CD4-positive, alpha-beta T cell treated with Interleukin-6 for 4 hours (primary cell): ENCODE results near the gene DDAH1.

ENCODE experiments used
- DNase-seq: peaks from one replicate; pipeline ENCODE4 v3.0.0-alpha.2; 2020; ENCODE audit warnings: mixed read lengths

The DDAH1 gene

DNA sequence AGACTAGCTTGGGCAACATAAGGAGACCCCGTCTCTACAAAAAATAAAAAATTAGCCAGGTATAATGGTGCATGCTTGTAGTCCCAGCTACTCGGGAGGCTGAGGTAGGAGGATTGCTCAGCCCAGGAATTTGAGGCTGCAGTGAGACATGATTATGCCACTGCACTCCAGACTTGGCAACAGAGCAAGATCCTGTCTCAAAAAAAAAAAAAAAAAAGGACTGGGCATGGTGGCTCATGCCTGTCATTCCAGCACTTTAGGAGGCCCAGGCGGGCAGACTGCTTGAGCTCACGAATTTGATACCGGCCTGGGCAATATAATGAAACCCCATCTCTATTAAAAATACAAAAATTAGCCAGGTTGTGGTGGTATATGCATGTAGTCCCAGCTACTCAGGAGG, 141.2 kb downstream of the DDAH1 start:
- DNase-seq, result no peak

DNA sequence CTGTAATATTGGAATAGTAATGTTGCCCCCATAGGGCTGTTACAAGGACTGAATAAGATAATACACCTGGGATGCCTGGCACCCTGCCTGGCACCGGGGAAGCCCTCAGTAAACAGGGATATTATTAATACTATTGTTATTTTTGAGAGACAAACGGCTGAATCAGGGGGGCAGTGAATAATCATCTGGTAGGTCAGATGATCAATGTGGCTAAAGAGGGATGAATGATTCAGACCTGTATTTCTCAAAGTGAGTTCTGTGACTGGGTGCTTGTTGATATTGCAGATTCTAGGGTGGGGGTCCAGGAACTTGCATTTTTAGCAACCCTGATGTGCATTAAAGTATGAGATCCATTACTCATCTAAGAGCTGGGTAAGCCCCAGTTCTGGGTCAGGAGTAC, 142.3 kb downstream of the DDAH1 start:
- DNase-seq, result no peak

DNA sequence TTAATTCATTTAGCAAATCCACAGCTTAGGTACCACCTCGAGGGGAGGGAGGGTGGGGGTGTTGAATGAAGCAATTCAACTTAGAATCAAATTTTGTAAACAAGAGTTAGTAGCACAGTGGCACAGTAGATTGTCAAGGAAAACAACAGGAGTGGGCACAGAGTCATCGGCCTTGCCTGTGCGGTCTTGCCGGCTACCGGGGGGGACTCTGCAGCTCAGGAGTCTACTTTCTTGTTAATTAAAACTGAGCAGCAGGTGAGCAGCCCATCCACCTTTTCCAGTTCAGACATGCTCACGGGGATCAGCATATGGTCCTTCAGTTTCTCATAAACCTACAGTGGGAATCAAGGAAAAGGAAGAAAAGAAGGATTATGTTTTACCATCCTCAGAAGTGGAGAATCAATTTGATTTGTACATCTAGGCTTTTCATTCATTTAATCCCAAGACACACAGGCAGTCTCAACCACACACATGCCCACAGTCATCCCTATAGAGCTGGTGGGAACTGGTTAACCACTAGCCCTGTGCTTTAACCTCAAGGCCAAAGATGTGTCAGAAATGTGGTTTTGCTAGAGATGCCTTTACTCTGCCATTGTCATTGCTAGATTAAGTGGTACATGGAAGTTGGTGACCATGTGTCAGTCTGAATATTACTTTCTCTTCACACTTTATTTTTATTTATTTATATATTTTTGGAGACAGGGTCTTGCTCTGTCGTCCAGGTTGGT, 143.6 kb downstream of the DDAH1 start:
- no peak for DNase-seq

GRCh38 chr1:85320371-85321131, 144.4 kb downstream of the DDAH1 start:
- DNase-seq, result no peak

DNA sequence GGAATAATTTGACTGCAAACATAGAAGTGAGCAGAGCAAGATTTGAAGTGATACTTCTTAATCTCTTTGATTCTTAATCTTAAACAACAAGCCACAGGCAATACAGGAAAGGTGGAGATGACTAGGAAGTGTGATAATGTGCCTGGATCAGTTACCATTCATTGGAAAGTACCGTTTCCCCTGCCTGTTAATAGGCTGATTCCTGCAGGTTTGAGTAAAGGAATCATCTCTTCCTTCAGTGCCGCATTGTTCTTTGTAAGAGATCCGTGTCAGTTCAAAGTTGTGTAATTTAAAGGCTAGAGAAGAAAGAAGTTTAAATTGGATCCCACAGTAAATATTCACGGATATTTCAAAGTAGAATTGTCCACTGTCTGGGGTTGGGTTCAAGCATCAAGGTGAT, 145.0 kb downstream of the DDAH1 start:
- DNase-seq, result no peak

DNA sequence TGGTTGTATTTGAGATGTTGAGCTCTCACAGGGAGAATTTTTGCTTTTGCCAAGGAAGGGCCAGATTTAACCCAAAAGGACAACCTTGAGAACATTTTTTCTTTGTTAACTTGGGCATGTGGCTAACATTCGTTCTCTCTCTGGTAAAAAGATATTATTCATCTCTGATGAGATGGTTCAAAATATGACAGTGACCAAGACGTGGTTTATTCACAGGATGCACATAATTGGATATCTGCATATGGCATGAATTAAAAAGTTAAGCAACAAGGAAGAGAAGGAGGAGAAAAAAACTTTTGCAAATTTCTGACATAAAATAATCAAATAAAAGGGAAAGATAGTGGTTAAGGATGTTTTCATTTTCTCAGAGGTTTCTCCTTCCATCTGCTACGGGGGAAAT, 145.5 kb downstream of the DDAH1 start:
- DNase-seq, result no peak

DNA sequence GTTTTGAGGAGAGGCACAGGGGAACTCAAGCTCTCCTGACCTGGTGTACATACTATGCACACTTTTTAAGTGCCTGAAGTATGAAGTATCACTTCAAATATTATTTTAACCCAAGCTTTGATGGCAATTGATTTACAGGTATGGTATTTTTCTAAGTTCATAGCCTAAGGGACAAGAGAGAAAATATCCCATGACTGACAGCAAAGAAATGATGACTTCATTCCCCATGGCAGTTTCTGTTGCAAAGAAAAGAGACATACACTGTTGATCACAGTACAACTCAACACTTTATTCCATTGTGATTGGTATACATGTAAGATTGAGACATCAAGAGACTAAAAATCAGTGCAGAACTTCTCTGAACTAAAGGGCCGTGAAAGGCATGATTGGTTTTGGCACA, 146.7 kb downstream of the DDAH1 start:
- DNase-seq, result no peak

DNA sequence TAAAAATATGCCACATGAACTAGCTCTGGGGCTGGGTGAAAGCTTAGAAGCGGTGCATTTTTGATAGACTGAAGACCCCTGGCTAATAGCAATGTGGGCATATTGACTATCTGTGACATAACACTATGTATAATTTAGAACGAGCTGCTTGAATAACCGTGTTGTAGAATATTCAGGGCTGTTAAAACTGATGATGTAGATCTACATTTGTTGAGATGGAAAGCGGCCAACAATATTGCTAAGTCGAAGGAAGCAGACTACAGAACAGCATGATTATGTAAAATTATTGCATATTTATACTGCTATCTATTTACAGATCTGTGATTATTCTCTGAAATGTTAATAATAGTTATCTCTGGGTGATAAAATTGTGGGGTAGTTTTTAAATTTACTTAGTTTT, 147.4 kb downstream of the DDAH1 start:
- DNase-seq, result no peak

- no peak for DNase-seq
These were observed 148.6 kb downstream of the DDAH1 start for GRCh38 chr1:85316321-85316720.

- DNase-seq, result no peak
These were observed 149.2 kb downstream of the DDAH1 start for GRCh38 chr1:85315789-85316188.

- DNase-seq, result no peak
These were observed 150.2 kb downstream of the DDAH1 start for GRCh38 chr1:85314726-85315125.

DNA sequence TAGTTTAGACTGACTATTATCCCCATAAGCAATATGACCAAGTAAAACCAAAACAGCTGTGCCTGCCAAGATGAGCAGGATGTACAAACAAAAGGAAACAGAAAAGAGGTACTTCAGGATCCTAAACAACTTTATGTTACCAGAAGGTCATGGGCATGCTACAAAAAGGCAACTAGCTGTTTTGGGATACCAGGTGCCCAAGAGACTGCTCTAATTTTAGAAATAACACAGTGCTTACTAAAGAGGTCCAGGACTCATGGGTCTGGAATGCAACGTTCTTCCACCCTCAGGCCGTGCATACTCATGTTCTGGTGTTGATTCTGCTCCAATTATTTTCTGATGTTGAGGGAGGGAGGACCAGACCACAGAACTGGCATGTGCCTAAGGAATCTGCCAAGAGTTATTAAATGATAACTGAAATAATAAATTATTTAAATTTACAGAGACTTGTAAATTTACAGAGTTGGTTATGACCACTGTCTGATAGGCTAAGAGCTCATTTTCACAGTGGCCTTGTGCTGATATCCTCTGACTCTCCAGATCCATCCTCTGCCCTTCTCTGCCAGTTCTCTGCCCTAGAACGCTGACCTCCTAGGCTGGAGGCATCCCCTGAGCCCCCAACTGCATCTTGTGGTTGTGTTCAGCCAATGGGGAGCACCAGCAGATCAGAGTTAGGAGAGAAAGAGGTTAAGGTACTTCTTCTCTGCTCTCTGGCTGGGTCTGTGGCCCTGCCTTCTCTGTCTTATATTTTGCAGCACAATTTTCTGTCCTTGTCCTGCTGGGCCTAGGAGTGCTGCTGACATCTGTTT, 150.9 kb downstream of the DDAH1 start:
- no peak for DNase-seq

GRCh38 chr1:85311818-85312217, 153.1 kb downstream of the DDAH1 start:
- no peak for DNase-seq

GRCh38 chr1:85308833-85309350, 156.1 kb downstream of the DDAH1 start:
- no peak for DNase-seq

DNA sequence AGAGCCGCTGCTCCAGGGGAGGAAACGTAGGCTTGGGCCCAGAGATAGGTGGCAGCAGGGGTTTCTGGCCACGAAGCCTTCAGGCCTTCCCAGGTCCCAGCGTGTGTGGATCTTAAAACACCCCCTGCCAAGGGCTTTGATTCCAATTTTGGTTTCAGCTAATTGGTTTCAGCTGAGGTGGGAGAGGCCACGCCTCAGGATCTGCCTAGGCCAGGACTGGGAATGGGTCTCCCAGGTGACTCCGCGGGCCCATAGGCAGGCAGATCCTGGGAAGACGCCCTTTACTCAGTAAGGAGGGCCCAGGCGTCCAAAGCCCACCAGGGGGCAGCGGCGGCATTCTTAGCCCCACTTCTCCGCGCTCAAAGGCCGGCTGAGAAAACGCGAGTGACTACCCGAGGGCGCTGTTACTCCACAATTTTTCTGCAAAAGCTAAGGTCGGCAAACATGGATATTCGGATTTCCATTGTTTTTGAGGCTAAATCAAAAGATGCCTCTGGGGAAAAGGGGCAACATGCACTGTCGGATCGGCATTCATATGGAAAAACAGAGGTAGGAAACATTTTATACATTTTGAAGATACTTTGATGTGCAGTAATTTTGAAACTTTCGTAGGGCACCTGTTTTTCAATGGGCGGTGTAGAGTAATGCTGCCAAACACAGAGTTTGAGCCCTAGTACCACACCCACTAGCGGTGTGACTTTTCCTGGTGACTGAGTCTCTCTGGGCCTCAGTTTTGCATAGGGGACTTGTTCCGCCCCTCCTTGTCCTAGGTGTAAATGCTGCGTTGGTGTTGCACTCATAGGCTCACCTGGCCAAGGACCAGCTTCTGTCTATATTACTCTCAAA, 156.7 kb downstream of the DDAH1 start:
- peak; percentile 64 for DNase-seq

DNA sequence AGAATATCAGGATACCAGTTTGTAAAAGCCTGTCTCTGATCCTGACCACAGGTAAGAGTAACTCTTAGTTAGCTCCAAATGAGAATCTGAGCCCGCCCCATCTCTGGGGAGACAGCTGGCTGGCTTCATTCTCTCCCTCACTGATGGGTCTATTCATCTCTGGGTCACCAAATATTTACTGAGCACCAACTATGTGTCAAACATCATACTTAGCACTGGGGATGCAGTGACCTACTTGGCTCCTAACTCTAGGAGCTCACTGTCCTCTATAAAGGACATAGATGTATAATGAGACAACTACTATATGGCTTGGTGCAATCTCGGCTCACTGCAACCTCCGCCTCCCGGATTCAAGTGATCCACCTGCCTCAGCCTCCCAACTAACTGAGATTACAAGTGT, 158.7 kb downstream of the DDAH1 start:
- no peak for DNase-seq

- DNase-seq, result no peak
These were observed 161.4 kb downstream of the DDAH1 start for GRCh38 chr1:85303440-85304162.

DNA sequence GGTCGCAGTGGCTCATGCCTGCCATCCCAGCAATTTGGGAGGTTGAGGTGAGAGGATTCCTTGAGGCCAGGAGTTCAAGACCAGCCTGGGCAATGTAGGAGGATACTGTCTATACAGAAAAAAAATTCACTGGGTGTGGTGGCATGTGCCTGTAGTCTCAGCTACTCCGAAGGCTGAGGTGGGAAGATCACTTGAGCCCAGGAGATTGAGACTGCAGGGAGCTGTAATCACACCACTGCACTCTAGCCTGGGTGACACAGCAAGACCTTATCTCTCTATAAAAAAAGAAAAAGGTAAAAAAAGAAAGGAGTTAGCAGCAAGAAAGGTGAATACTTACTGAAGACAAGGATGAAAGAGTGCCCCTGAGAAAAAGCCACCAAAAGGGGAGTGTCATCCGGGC, 164.8 kb downstream of the DDAH1 start:
- no peak for DNase-seq

- peak; percentile 54 for DNase-seq
These were observed 166.9 kb downstream of the DDAH1 start for GRCh38 chr1:85297855-85298629.

DNA sequence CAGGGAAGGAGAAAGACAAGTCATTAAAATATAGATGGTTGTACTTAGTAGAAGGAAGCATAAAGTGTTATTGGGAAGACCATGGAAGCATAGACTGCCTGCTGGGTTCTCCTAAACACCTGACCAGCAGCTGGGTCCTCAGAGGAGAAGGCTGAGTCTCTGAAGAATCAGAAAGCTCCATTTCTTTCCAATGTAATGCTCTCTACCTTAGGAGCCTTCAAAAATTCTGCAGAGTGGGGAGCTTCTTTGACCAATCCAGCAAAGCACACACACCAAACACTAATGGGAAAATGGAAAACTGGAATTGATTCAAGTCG, 167.5 kb downstream of the DDAH1 start:
- DNase-seq, result no peak

DNA sequence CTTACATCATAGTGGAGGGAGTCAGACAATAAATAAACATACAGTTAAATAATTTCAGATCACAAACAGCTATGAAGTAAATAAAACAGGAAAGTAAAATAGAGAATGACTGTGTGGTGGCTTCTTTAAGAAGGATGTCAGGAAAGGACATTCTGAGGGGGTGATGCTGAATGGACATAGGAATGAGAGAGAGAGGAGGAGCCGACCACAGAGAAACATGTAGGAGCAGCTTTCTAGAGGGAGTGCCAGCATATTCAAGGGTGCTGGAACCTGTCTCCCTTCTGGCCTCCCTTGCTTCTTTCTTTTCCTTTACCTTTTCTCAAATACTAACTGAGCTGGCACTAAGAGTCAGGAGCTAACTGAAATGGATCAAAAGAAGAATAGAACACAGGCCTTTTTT, 168.0 kb downstream of the DDAH1 start:
- DNase-seq, result no peak
